Uterus (tissue), 2 donors: ENCODE results near the gene DCANP1.

Experiments
- POLR2A ChIP-seq, 2 donors: fragments of 450-650 bp; IDR thresholded peaks; one replicate each; pipeline ENCODE4 v1.6.1; 2016; ENCODE audit warnings: antibody characterized with exemption in 2 of 2, mild to moderate bottlenecking in 1 of 2, moderate library complexity in 1 of 2
- TF ChIP-seq, protein P1 (sequence below), 4 experiments: fragments of 200-600 bp in 2 of 4; fragments of 450-650 bp in 2 of 4; sonication (generic) in 2 of 4; IDR thresholded peaks; one replicate each; pipeline ENCODE4 v1.5.1; 2016 to 2019; ENCODE audit warnings: antibody characterized with exemption in 4 of 4, mild to moderate bottlenecking in 2 of 4, moderate library complexity in 1 of 4

GRCh38 chr5:135426102-135427082, 20.8 kb downstream of the DCANP1 start:
- TF ChIP-seq, protein P1, sequence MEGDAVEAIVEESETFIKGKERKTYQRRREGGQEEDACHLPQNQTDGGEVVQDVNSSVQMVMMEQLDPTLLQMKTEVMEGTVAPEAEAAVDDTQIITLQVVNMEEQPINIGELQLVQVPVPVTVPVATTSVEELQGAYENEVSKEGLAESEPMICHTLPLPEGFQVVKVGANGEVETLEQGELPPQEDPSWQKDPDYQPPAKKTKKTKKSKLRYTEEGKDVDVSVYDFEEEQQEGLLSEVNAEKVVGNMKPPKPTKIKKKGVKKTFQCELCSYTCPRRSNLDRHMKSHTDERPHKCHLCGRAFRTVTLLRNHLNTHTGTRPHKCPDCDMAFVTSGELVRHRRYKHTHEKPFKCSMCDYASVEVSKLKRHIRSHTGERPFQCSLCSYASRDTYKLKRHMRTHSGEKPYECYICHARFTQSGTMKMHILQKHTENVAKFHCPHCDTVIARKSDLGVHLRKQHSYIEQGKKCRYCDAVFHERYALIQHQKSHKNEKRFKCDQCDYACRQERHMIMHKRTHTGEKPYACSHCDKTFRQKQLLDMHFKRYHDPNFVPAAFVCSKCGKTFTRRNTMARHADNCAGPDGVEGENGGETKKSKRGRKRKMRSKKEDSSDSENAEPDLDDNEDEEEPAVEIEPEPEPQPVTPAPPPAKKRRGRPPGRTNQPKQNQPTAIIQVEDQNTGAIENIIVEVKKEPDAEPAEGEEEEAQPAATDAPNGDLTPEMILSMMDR (IDR thresholded peaks at IDR 0.05), result peak in 1 of 4 experiments; percentile 27
- no peak for TF ChIP-seq POLR2A (IDR thresholded peaks at IDR 0.05)
